Measurements from ENCODE around the gene SYCP2. TPM values are rescaled to one million over a fixed set of nuclear protein-coding genes. Genes with fewer than 3 reads are reported as not detected.

Gene SYCP2
- total RNA-seq, 1 donor from 2014 or later, result 2.5 TPM

GRCh38 chr20:59825944-59826759 is 107.3 kb downstream of the SYCP2 start:
- no peaks in the 10 kb centered on the region for H3K9me3 Mint-ChIP-seq (ENCODE audit: low read depth)
- peak overlapping the region; percentile 15 for H3K27ac Mint-ChIP-seq (ENCODE audit: unreplicated experiment)
- peaks cover 5% of the 10 kb centered on the region for H3K4me1 Mint-ChIP-seq (ENCODE audit: low read depth)
- H3K36me3 Mint-ChIP-seq (ENCODE audit: low read depth), result peaks cover 4% of the 10 kb centered on the region
- no peak for DNase-seq (ENCODE audit: low spot score)
- H3K27me3 Mint-ChIP-seq (ENCODE audit: low read depth), result peaks cover 38% of the 10 kb centered on the region
- no peak overlapping the region for H3K4me3 Mint-ChIP-seq (ENCODE audit: unreplicated experiment)
- TF ChIP-seq, protein P1, sequence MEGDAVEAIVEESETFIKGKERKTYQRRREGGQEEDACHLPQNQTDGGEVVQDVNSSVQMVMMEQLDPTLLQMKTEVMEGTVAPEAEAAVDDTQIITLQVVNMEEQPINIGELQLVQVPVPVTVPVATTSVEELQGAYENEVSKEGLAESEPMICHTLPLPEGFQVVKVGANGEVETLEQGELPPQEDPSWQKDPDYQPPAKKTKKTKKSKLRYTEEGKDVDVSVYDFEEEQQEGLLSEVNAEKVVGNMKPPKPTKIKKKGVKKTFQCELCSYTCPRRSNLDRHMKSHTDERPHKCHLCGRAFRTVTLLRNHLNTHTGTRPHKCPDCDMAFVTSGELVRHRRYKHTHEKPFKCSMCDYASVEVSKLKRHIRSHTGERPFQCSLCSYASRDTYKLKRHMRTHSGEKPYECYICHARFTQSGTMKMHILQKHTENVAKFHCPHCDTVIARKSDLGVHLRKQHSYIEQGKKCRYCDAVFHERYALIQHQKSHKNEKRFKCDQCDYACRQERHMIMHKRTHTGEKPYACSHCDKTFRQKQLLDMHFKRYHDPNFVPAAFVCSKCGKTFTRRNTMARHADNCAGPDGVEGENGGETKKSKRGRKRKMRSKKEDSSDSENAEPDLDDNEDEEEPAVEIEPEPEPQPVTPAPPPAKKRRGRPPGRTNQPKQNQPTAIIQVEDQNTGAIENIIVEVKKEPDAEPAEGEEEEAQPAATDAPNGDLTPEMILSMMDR (IDR thresholded peaks at IDR 0.05), result no peak

DNA sequence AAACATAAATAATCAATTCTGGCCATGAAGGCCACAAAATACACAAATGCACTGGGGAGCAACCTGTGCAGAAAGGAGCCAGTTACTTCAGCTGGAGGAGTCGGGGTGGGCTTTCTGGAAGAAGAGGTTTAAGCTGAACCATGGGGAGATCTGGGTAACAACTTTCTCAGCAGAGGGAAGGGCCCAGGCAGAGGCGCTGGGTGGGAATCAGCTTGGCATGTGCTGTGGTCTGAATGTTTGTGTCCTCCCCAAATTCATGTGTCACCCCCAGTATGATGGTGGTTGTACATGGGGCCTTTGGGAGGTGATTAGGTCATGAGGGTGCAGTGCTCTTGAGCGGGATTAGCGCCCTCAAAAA is 107.9 kb downstream of the SYCP2 start:
- H3K27ac Mint-ChIP-seq (ENCODE audit: unreplicated experiment), result no peak overlapping the region
- H3K36me3 Mint-ChIP-seq (ENCODE audit: low read depth), result peaks cover 4% of the 10 kb centered on the region
- H3K4me1 Mint-ChIP-seq (ENCODE audit: low read depth), result peaks cover 4% of the 10 kb centered on the region
- no peak for DNase-seq (ENCODE audit: low spot score)
- no peaks in the 10 kb centered on the region for H3K9me3 Mint-ChIP-seq (ENCODE audit: low read depth)
- H3K4me3 Mint-ChIP-seq (ENCODE audit: unreplicated experiment), result no peak overlapping the region
- TF ChIP-seq, protein P1 (IDR thresholded peaks at IDR 0.05), result no peak
- H3K27me3 Mint-ChIP-seq (ENCODE audit: low read depth), result peaks cover 38% of the 10 kb centered on the region

DNA sequence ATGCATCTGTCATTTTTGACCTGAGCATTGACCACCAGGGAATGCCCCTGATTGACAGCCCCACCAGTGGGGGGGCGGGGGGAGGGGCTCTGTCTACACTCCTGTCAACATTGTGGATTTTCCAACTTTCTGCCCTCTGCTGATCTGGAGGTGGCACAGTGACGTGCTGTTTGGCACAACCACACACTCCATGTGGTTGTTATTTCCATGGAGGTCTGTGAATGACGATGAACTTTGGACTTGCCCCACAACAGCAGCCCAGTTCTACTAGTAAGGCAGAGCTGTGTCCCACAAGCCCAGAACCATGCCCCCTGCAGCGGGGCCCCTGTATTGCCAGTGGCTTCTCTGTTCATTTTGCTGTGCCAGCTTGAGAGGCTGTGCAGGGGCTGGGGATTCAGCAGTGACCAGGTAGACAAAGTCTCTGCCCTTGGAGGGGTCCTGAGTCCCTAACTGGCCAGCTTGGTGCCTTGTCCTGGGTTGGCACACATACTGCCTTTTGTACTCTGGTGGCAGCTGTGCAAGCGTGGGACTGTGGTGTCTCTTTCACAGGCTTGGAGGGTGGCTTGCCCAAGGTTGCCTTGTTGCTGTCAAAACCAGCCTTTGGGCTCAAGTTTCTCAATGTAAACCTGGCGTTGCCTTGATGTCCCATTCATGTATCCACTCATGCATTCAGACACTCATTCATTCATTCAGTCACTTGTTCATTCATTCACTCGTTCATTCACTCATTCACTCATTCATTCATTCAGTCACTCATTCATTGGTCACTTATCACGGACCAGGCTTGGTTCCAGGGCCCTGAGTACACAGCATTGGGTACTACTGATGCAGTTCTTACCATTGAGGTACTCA is 108.5 kb downstream of the SYCP2 start:
- H3K36me3 Mint-ChIP-seq (ENCODE audit: low read depth), result no peaks in the 10 kb centered on the region
- TF ChIP-seq, protein P1 (IDR thresholded peaks at IDR 0.05), result no peak
- no peak overlapping the region for H3K27ac Mint-ChIP-seq (ENCODE audit: unreplicated experiment)
- H3K4me3 Mint-ChIP-seq (ENCODE audit: unreplicated experiment), result no peak overlapping the region
- H3K9me3 Mint-ChIP-seq (ENCODE audit: low read depth), result no peaks in the 10 kb centered on the region
- no peak for DNase-seq (ENCODE audit: low spot score)
- H3K4me1 Mint-ChIP-seq (ENCODE audit: low read depth), result peaks cover 4% of the 10 kb centered on the region
- H3K27me3 Mint-ChIP-seq (ENCODE audit: low read depth), result peaks cover 35% of the 10 kb centered on the region

GRCh38 chr20:59823491-59824259 is 109.8 kb downstream of the SYCP2 start:
- no peak for DNase-seq (ENCODE audit: low spot score)
- Mint-ChIP-seq H3K9me3 (ENCODE audit: low read depth) (no peaks in the 10 kb centered on the region), H3K27me3 (ENCODE audit: low read depth) (peaks cover 31% of the 10 kb centered on the region)

More at GRCh38 chr20:59823491-59824259, 109.8 kb downstream of the SYCP2 start:
- H3K27ac Mint-ChIP-seq (ENCODE audit: unreplicated experiment), result no peak overlapping the region
- H3K36me3 Mint-ChIP-seq (ENCODE audit: low read depth), result no peaks in the 10 kb centered on the region
- no peak overlapping the region for H3K4me3 Mint-ChIP-seq (ENCODE audit: unreplicated experiment)
- H3K4me1 Mint-ChIP-seq (ENCODE audit: low read depth), result no peaks in the 10 kb centered on the region
- TF ChIP-seq, protein P1 (IDR thresholded peaks at IDR 0.05), result no peak

Data from chondrocyte (in vitro differentiated cells).